Neural cell (in vitro differentiated cells): ENCODE results near the gene HPN. TPM values are rescaled to one million over a fixed set of nuclear protein-coding genes. Genes with fewer than 3 reads are reported as not detected.

Source experiments
- H2AFZ ChIP-seq: fragments of 200-600, 300-800 bp; sonication (generic), shearing (Covaris generic); 2 replicates; pipeline ENCODE4 v1.6.0; 2014; ENCODE audit warnings: low read depth, mild to moderate bottlenecking, antibody characterized with exemption, low read length, moderate library complexity
- H3F3A ChIP-seq: fragments of 200-600 bp; shearing (Covaris generic); 2 replicates; pipeline ENCODE4 v1.6.1; 2016; ENCODE audit warnings: mild to moderate bottlenecking, moderate library complexity, mixed read lengths, antibody characterized with exemption, low read length; ENCODE audit not compliant: insufficient read depth, poor library complexity, severe bottlenecking
- H3K27ac ChIP-seq: fragments of 200-600, 300-800 bp; sonication (generic), shearing (Covaris generic); 2 replicates; pipeline ENCODE4 v1.5.1; 2014; ENCODE audit warnings: mild to moderate bottlenecking, low read length, moderate library complexity
- H3K27me3 ChIP-seq: fragments of 300-800, 200-600 bp; sonication (generic), shearing (Covaris generic); 2 replicates; pipeline ENCODE4 v1.6.0; 2014; ENCODE audit warnings: mild to moderate bottlenecking, low read depth, low read length, moderate library complexity; ENCODE audit not compliant: insufficient read depth
- H3K36me3 ChIP-seq: fragments of 300-800, 200-600 bp; sonication (generic), shearing (Covaris generic); 2 replicates; pipeline ENCODE4 v1.5.1; 2014; ENCODE audit warnings: mild to moderate bottlenecking, antibody characterized with exemption, low read length, moderate library complexity; ENCODE audit not compliant: insufficient read depth
- H3K4me2 ChIP-seq: fragments of 300-800, 200-600 bp; sonication (generic), shearing (Covaris generic); 2 replicates; pipeline ENCODE4 v1.6.0; 2014; ENCODE audit warnings: mild to moderate bottlenecking, low read length
- H3K4me3 ChIP-seq: fragments of 300-800, 200-600 bp; sonication (generic), shearing (Covaris generic); 2 replicates; pipeline ENCODE4 v1.5.1; 2014; ENCODE audit warnings: mild to moderate bottlenecking, low read length, moderate library complexity
- H3K79me2 ChIP-seq: fragments of 200-600 bp; shearing (Covaris generic); replicated peaks from 2 replicates; pipeline ENCODE4 v1.6.0; 2014; ENCODE audit warnings: mild to moderate bottlenecking, low read length, moderate library complexity; ENCODE audit not compliant: insufficient read depth
- H3K9ac ChIP-seq: fragments of 300-800, 200-600 bp; sonication (generic), shearing (Covaris generic); 2 replicates; pipeline ENCODE4 v1.6.1; 2016; ENCODE audit warnings: mild to moderate bottlenecking, low read length, mixed read lengths
- H3K9me2 ChIP-seq: fragments of 200-600 bp; shearing (Covaris generic); 2 replicates; pipeline ENCODE4 v1.6.1; 2016; ENCODE audit warnings: mild to moderate bottlenecking, low read length, mixed read lengths; ENCODE audit not compliant: insufficient read depth
- H3K9me3 ChIP-seq: fragments of 200-600, 300-800 bp; sonication (generic), shearing (Covaris generic); 2 replicates; pipeline ENCODE4 v1.6.1; 2016; ENCODE audit warnings: mild to moderate bottlenecking, mixed run types, low read length, moderate library complexity, mixed read lengths
- H4K20me1 ChIP-seq: fragments of 200-600 bp; shearing (Covaris generic); 2 replicates; pipeline ENCODE4 v1.6.1; 2016; ENCODE audit warnings: mild to moderate bottlenecking, mixed run types; ENCODE audit not compliant: insufficient read depth
- CTCF ChIP-seq: fragments of 450-650 bp; IDR thresholded peaks from 2 replicates; pipeline ENCODE4 v1.5.1; 2014; ENCODE audit warnings: antibody characterized with exemption, mild to moderate bottlenecking, moderate library complexity; ENCODE audit not compliant: poor library complexity, severe bottlenecking
- EP300 ChIP-seq: fragments of 450-650 bp; conservative IDR thresholded peaks from 2 replicates; pipeline ENCODE4 v1.6.1; 2014; ENCODE audit warnings: antibody characterized with exemption, mild to moderate bottlenecking, moderate library complexity; ENCODE audit not compliant: poor library complexity, severe bottlenecking
- EZH2 ChIP-seq: fragments of 200-600, 300-800 bp; shearing (Covaris generic), sonication (generic); IDR thresholded peaks from 2 replicates; pipeline ENCODE4 v1.6.1; 2014; ENCODE audit warnings: antibody characterized with exemption, low read length, borderline replicate concordance, mild to moderate bottlenecking; ENCODE audit not compliant: insufficient read depth, poor library complexity, severe bottlenecking
- MXI1 ChIP-seq: fragments of 450-650 bp; conservative IDR thresholded peaks from 2 replicates; pipeline ENCODE4 v1.6.1; 2014; ENCODE audit warnings: antibody characterized with exemption, mild to moderate bottlenecking; ENCODE audit not compliant: poor library complexity, severe bottlenecking
- POLR2AphosphoS5 ChIP-seq: IDR thresholded peaks from 2 replicates; pipeline ENCODE4 v1.6.1; 2012
- RAD21 ChIP-seq: fragments of 450-650 bp; conservative IDR thresholded peaks from 2 replicates; pipeline ENCODE4 v1.6.1; 2014; ENCODE audit warnings: antibody characterized with exemption, mild to moderate bottlenecking, moderate library complexity
- REST ChIP-seq: IDR thresholded peaks from 2 replicates; pipeline ENCODE4 v1.6.1; 2012; ENCODE audit warnings: borderline replicate concordance
- SMC3 ChIP-seq: fragments of 450-650 bp; conservative IDR thresholded peaks from 2 replicates; pipeline ENCODE4 v1.6.1; 2014; ENCODE audit warnings: antibody characterized with exemption, mild to moderate bottlenecking, moderate library complexity; ENCODE audit not compliant: poor library complexity
- TAF1 ChIP-seq: IDR thresholded peaks from 2 replicates; pipeline ENCODE4 v1.6.1; 2012; ENCODE audit warnings: low read depth
- polyA plus RNA-seq: library from polyadenylated mRNA; depleted of rRNA; stranded (reverse); fragments of >200 nt; gene quantifications from 2 replicates; pipeline ENCODE4 v1.2.3, GENCODE V29; 2014

HPN gene
- polyA plus RNA-seq, 1 donor from 2014 or later: 0.15 TPM

GRCh38 chr19:35065574-35065973 is 24.1 kb downstream of the HPN start:
- H3K4me2 ChIP-seq: no peak overlapping the region
- H3K36me3 ChIP-seq: no peaks in the 10 kb centered on the region
- no peak overlapping the region for H3K9ac ChIP-seq
- H3K9me3 ChIP-seq: no peaks in the 10 kb centered on the region
- H2AFZ ChIP-seq: no peak overlapping the region
- H3K27me3 ChIP-seq: no peaks in the 10 kb centered on the region
- no peaks in the 10 kb centered on the region for H3K9me2 ChIP-seq
- no peaks in the 10 kb centered on the region for H4K20me1 ChIP-seq
- no peak overlapping the region for H3K4me3 ChIP-seq
- no peaks in the 10 kb centered on the region for H3F3A ChIP-seq
- H3K27ac ChIP-seq: no peak overlapping the region
- TF ChIP-seq RAD21: no peak
- TF ChIP-seq TAF1: no peak
- no peak for TF ChIP-seq POLR2AphosphoS5
- TF ChIP-seq MXI1: no peak
- no peak for TF ChIP-seq EP300
- no peak for TF ChIP-seq SMC3
- no peak for TF ChIP-seq CTCF
- no peak for TF ChIP-seq REST
- TF ChIP-seq EZH2: no peak
- no peaks in the 10 kb centered on the region for H3K79me2 ChIP-seq

- H3F3A ChIP-seq: no peaks in the 10 kb centered on the region
- H3K27ac ChIP-seq: no peak overlapping the region
- no peak overlapping the region for H3K4me3 ChIP-seq
- TF ChIP-seq REST (no peak), SMC3 (no peak), MXI1 (no peak)
- H3K79me2 ChIP-seq: no peaks in the 10 kb centered on the region
- H4K20me1 ChIP-seq: no peaks in the 10 kb centered on the region
- no peaks in the 10 kb centered on the region for H3K9me2 ChIP-seq
- no peaks in the 10 kb centered on the region for H3K36me3 ChIP-seq
- H3K4me2 ChIP-seq: no peak overlapping the region
- H3K9me3 ChIP-seq: no peaks in the 10 kb centered on the region
- no peaks in the 10 kb centered on the region for H3K27me3 ChIP-seq
- no peak overlapping the region for H2AFZ ChIP-seq
- no peak overlapping the region for H3K9ac ChIP-seq
These were observed 24.6 kb downstream of the HPN start for GRCh38 chr19:35066121-35066520.
